Measurements from ENCODE around the gene ETHE1. TPM values are rescaled to one million over a fixed set of nuclear protein-coding genes. Genes with fewer than 3 reads are reported as not detected.

The ETHE1 gene
- total and polyA plus RNA-seq, 2 of the 8 experiments (the other 6 are each of a cell fraction or from before 2014, with no cell fraction given) = 19.9 to 96.0 TPM

GRCh38 chr19:43555185-43555770 lies 28.3 kb upstream of the ETHE1 start (continued):
- TF ChIP-seq CHD2 (IDR thresholded peaks at IDR 0.05; ENCODE audit: low read length) (no peak), GTF2F1 (IDR thresholded peaks at IDR 0.05; ENCODE audit: borderline replicate concordance, low read depth, low read length) (no peak), CBX5 (IDR thresholded peaks at IDR 0.05; ENCODE audit: low read depth, low read length) (no peak), CTCF (IDR thresholded peaks at IDR 0.05; ENCODE audit: control extremely low read depth in 1 of 3, insufficient read depth in 1 of 3, low read depth in 1 of 3, low read length in 3 of 3) (peak; percentile 85 to 98 (median 93)), YY1 (IDR thresholded peaks at IDR 0.05; ENCODE audit: low read depth, low read length) (no peak), CREB1 (IDR thresholded peaks at IDR 0.05) (peak; percentile 54; the same call in 1 of the 2 replicates), TBP (IDR thresholded peaks at IDR 0.05; ENCODE audit: low read depth, low read length) (no peak), GABPA (IDR thresholded peaks at IDR 0.05; ENCODE audit: borderline replicate concordance, insufficient read depth, low read length) (no peak), CHD1 (IDR thresholded peaks at IDR 0.05; ENCODE audit: low read depth, low read length) (no peak), MAFK (IDR thresholded peaks at IDR 0.05; ENCODE audit: low read depth, low read length) (no peak)

Data from H1 (cell line).